ENCODE results near the gene RERE. TPM values are rescaled to one million over a fixed set of nuclear protein-coding genes. Genes with fewer than 3 reads are reported as not detected.
A peak's percentile ranks its signal among the peaks of the same experiment; 100 is the strongest.

RERE gene
- total and polyA plus RNA-seq, 7 donors = 38.8 to 308 (median 99.7) TPM

GRCh38 chr1:8345621-8346415 is 471.6 kb downstream of the RERE start:
- ATAC-seq (no peak), DNase-seq (no peak)
- intact Hi-C loops (cut with DNase I) = loop anchor here in 1 of 2 donors (5.0 kb wide), 1 partner anchor 329 kb away; no protein-coding TSS in a partner anchor
- peaks cover 10% of the 10 kb centered on the region for H3K4me1 ChIP-seq
- no peak overlapping the region for H3K4me3 ChIP-seq
- TF ChIP-seq CTCF (IDR thresholded peaks at IDR 0.05) = no peak
- no peaks in the 10 kb centered on the region for H3K36me3 ChIP-seq (ENCODE audit: insufficient read depth in 1 of 2, low read depth in 1 of 2)
- no peaks in the 10 kb centered on the region for H3K27me3 ChIP-seq (ENCODE audit: insufficient read depth in 3 of 3, low read length in 2 of 3)
- H3K9me3 ChIP-seq = no peaks in the 10 kb centered on the region
- H3K27ac ChIP-seq = no peak overlapping the region
- WGBS, 3 donors = 87 to 92% (median 90%) methylated on average over 18 of the region's 18 CpGs

- peaks cover 10% of the 10 kb centered on the region for H3K4me1 ChIP-seq
These were observed 472.4 kb downstream of the RERE start for GRCh38 chr1:8344893-8345507.

GRCh38 chr1:8343464-8344001 is 473.9 kb downstream of the RERE start:
- peak; percentile 60 to 82 (median 78) for ATAC-seq
- intact Hi-C loops (cut with DNase I) = no loop called here
- 24 to 30% (median 25%) methylated on average over 31 to 32 of the region's 32 CpGs for WGBS, 3 donors
- Histone ChIP-seq H3K4me1 (peaks cover 6% of the 10 kb centered on the region), H3K27me3 (ENCODE audit: insufficient read depth in 3 of 3, low read length in 2 of 3) (no peaks in the 10 kb centered on the region), H3K36me3 (ENCODE audit: insufficient read depth in 1 of 2, low read depth in 1 of 2) (no peaks in the 10 kb centered on the region), H3K27ac (peak overlapping the region; percentile 58), H3K4me3 (peak overlapping the region; percentile 42), H3K9me3 (no peaks in the 10 kb centered on the region)
- TF ChIP-seq CTCF (IDR thresholded peaks at IDR 0.05) = no peak
- peak; percentile 87 to 89 for DNase-seq

More at GRCh38 chr1:8344893-8345507, 472.4 kb downstream of the RERE start:
- no peaks in the 10 kb centered on the region for H3K9me3 ChIP-seq
- intact Hi-C loops (cut with DNase I) = loop anchor here in 1 of 2 donors (5.0 kb wide), 1 partner anchor 328 kb away; no protein-coding TSS in a partner anchor
- no peak for TF ChIP-seq CTCF (IDR thresholded peaks at IDR 0.05)
- no peaks in the 10 kb centered on the region for H3K27me3 ChIP-seq (ENCODE audit: insufficient read depth in 3 of 3, low read length in 2 of 3)
- ATAC-seq (no peak), DNase-seq (no peak)
- 96 to 97% (median 97%) methylated on average over 10 of the region's 10 CpGs for WGBS, 3 donors
- H3K36me3 ChIP-seq (ENCODE audit: insufficient read depth in 1 of 2, low read depth in 1 of 2) = no peaks in the 10 kb centered on the region
- no peak overlapping the region for H3K4me3 ChIP-seq
- H3K27ac ChIP-seq = no peak overlapping the region

GRCh38 chr1:8343044-8343443 is 474.4 kb downstream of the RERE start:
- Histone ChIP-seq H3K36me3 (ENCODE audit: insufficient read depth in 1 of 2, low read depth in 1 of 2) (no peaks in the 10 kb centered on the region), H3K4me3 (peak overlapping the region; percentile 42), H3K27ac (peak overlapping the region; percentile 19), H3K9me3 (no peaks in the 10 kb centered on the region), H3K4me1 (peaks cover 5% of the 10 kb centered on the region), H3K27me3 (ENCODE audit: insufficient read depth in 3 of 3, low read length in 2 of 3) (no peaks in the 10 kb centered on the region)
- DNase-seq (no peak), ATAC-seq (peak in 3 of 4 donors; percentile 15 to 19 (median 18))
- TF ChIP-seq CTCF (IDR thresholded peaks at IDR 0.05) = no peak
- intact Hi-C loops (cut with DNase I) = no loop called here
- WGBS, 3 donors = 67 to 77% (median 71%) methylated on average over 11 of the region's 11 CpGs
